Activated CD4-positive, alpha-beta T cell treated with anti-CD3 and anti-CD28 coated beads for 24 hours (primary cell): ENCODE data around the gene ATP1A4.

Experiments used
- DNase-seq, 2 donors: peaks; one replicate each; pipeline ENCODE4 v3.0.0-alpha.2; 2020; ENCODE audit warnings: low read depth in 2 of 2

Gene ATP1A4

GRCh38 chr1:160227561-160227960, 76.2 kb downstream of the ATP1A4 start:
- DNase-seq, result no peak

- DNase-seq, result no peak
Observed at GRCh38 chr1:160228431-160228830, 77.0 kb downstream of the ATP1A4 start.

GRCh38 chr1:160232911-160233310, 81.5 kb downstream of the ATP1A4 start:
- no peak for DNase-seq
